Upper lobe of left lung (tissue), 6 donors: ENCODE results near the gene B4GALNT3. TPM values are rescaled to one million over a fixed set of nuclear protein-coding genes. Genes with fewer than 3 reads are reported as not detected.

Experiments
- ATAC-seq, 2 donors: fragments of 200-7000 bp; cut with Tn5 transposase; one replicate each; pipeline ENCODE4 v1.9.1; 2022; ENCODE audit warnings: mild to moderate bottlenecking in 2 of 2, moderate library complexity in 2 of 2; ENCODE audit not compliant: low FRiP score in 2 of 2
- DNase-seq, 2 donors: peaks; one replicate each; pipeline ENCODE4 v3.0.0-alpha.2; 2019 to 2020
- H3K27ac ChIP-seq, 4 donors: fragments of 200-600 bp; sonication (generic); one replicate each; pipeline ENCODE4 v1.5.1; 2016 to 2019
- H3K27me3 ChIP-seq, 4 donors: fragments of 200-600 bp; sonication (generic); one replicate each; pipeline ENCODE4 v1.5.1; 2017 to 2019
- H3K36me3 ChIP-seq, 4 donors: fragments of 200-600 bp; sonication (generic); one replicate each; pipeline ENCODE4 v1.5.1; 2016 to 2019
- H3K4me1 ChIP-seq, 4 donors: fragments of 200-600 bp; sonication (generic); one replicate each; pipeline ENCODE4 v1.5.1; 2018 to 2019
- H3K4me3 ChIP-seq, 4 donors: fragments of 200-600 bp; sonication (generic); one replicate each; pipeline ENCODE4 v1.5.1; 2017 to 2019; ENCODE audit warnings: mild to moderate bottlenecking in 2 of 4, moderate library complexity in 1 of 4
- H3K9me3 ChIP-seq, 4 donors: fragments of 200-600 bp; sonication (generic); one replicate each; pipeline ENCODE4 v1.5.1; 2018 to 2019
- EP300 ChIP-seq, 4 donors: sonication (generic); formaldehyde crosslinking; IDR thresholded peaks; one replicate each; pipeline ENCODE4 v1.5.1; 2017; ENCODE audit warnings: antibody characterized with exemption in 4 of 4, control low read depth in 2 of 4
- POLR2A ChIP-seq, 4 donors: fragments of 450-650 bp; IDR thresholded peaks; one replicate each; pipeline ENCODE4 v1.5.1; 2016 to 2017; ENCODE audit warnings: antibody characterized with exemption in 4 of 4, mild to moderate bottlenecking in 2 of 4
- POLR2AphosphoS5 ChIP-seq, 2 donors: sonication (generic); formaldehyde crosslinking; IDR thresholded peaks; one replicate each; pipeline ENCODE4 v1.5.1; 2017; ENCODE audit warnings: antibody characterized with exemption in 2 of 2
- WGBS, 2 donors: methylation state at CpG; one replicate each; pipeline ENCODE4 v1.1.5; 2017 to 2018; 5-methylcytosine and 5-hydroxymethylcytosine counted together
- total RNA-seq, 6 donors: library from RNA; depleted of rRNA in 4 of 6; stranded (reverse); fragments of >200 nt in 4 of 6; gene quantifications; one replicate each; pipeline versions ENCODE4 v1.1.0 to v1.2.1, GENCODE V29; 2016 to 2021
- TF ChIP-seq, protein P1 (sequence below), 6 experiments: fragments of 450-650 bp in 4 of 6; fragments of 200-600 bp in 2 of 6; sonication (generic) in 2 of 6; IDR thresholded peaks; one replicate each; pipeline ENCODE4 v1.5.1; 2016 to 2019; ENCODE audit warnings: antibody characterized with exemption in 6 of 6
- donor health status: DM: no; HTN: no; CAD: no; lungs with moderate emphysema.
- donor health status: DM: no; HTN: yes; CAD: no; lungs with severe emphysema.

Gene B4GALNT3
- total RNA-seq, 6 donors from 2014 or later = 22.2 to 36.0 (median 26.9) TPM

DNA sequence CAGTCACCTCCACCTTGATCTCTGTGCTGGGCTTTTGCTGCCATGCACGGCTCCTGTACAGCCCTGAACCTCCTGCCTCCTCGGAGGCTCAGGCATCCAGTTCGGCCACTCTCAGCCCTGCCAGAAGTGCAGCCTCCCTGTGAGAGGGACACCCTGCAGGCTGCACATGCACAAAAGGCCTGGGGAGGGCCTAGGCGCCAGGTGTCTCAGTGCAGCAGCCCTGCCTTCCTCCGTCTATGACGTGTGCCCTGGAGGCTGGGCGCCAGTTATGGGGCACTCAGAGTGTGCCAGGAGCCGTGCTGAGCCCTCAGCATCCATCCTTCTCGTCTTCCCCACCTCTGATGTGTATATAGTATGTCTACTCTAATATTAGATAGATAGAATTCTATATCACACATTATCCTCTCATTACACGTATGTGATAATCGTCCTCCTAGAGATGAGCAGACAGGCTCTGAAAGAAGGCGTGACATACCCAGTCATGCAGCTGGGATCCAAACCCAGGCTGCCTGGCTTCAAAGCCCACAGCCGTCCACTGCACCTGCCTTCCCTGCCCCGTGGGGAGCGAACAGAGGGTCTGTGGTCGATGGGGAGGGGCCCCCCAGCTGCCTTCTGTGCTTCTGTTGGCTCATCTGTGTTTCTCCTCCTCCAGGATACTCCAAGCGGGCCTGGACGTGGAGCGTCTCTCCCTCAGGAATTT lies 101.1 kb downstream of the B4GALNT3 start:
- no peaks in the 10 kb centered on the region for H3K9me3 ChIP-seq
- DNase-seq = no peak
- H3K36me3 ChIP-seq = no peaks in the 10 kb centered on the region
- no peak for ATAC-seq
- TF ChIP-seq POLR2A (IDR thresholded peaks at IDR 0.05) (no peak), POLR2AphosphoS5 (IDR thresholded peaks at IDR 0.05) (no peak), EP300 (IDR thresholded peaks at IDR 0.05) (no peak)
- TF ChIP-seq, protein P1, sequence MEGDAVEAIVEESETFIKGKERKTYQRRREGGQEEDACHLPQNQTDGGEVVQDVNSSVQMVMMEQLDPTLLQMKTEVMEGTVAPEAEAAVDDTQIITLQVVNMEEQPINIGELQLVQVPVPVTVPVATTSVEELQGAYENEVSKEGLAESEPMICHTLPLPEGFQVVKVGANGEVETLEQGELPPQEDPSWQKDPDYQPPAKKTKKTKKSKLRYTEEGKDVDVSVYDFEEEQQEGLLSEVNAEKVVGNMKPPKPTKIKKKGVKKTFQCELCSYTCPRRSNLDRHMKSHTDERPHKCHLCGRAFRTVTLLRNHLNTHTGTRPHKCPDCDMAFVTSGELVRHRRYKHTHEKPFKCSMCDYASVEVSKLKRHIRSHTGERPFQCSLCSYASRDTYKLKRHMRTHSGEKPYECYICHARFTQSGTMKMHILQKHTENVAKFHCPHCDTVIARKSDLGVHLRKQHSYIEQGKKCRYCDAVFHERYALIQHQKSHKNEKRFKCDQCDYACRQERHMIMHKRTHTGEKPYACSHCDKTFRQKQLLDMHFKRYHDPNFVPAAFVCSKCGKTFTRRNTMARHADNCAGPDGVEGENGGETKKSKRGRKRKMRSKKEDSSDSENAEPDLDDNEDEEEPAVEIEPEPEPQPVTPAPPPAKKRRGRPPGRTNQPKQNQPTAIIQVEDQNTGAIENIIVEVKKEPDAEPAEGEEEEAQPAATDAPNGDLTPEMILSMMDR (IDR thresholded peaks at IDR 0.05) = no peak
- 85 to 87% methylated on average over 15 to 19 of the region's 19 CpGs for WGBS, 2 donors
- no peak overlapping the region for H3K4me3 ChIP-seq
- peaks cover 7 to 21% (median 15%) of the 10 kb centered on the region in 4 donors for H3K4me1 ChIP-seq
- H3K27ac ChIP-seq = peak overlapping the region in 1 of 4 donors; percentile 82
- H3K27me3 ChIP-seq = no peaks in the 10 kb centered on the region

GRCh38 chr12:561391-561705 lies 101.6 kb downstream of the B4GALNT3 start:
- H3K27me3 ChIP-seq = no peaks in the 10 kb centered on the region
- no peaks in the 10 kb centered on the region for H3K9me3 ChIP-seq
- H3K36me3 ChIP-seq = no peaks in the 10 kb centered on the region
- DNase-seq (no peak), ATAC-seq (no peak)
- 94 to 95% methylated on average over 12 to 14 of the region's 14 CpGs for WGBS, 2 donors
- H3K4me3 ChIP-seq = no peak overlapping the region
- TF ChIP-seq EP300 (IDR thresholded peaks at IDR 0.05) = no peak
- TF ChIP-seq POLR2AphosphoS5 (IDR thresholded peaks at IDR 0.05) = no peak
- TF ChIP-seq, protein P1 (IDR thresholded peaks at IDR 0.05) = no peak
- no peak for TF ChIP-seq POLR2A (IDR thresholded peaks at IDR 0.05)
- H3K27ac ChIP-seq = peak overlapping the region in 2 of 4 donors; percentile 53 to 82
- peaks cover 7 to 21% (median 15%) of the 10 kb centered on the region in 4 donors for H3K4me1 ChIP-seq

DNA sequence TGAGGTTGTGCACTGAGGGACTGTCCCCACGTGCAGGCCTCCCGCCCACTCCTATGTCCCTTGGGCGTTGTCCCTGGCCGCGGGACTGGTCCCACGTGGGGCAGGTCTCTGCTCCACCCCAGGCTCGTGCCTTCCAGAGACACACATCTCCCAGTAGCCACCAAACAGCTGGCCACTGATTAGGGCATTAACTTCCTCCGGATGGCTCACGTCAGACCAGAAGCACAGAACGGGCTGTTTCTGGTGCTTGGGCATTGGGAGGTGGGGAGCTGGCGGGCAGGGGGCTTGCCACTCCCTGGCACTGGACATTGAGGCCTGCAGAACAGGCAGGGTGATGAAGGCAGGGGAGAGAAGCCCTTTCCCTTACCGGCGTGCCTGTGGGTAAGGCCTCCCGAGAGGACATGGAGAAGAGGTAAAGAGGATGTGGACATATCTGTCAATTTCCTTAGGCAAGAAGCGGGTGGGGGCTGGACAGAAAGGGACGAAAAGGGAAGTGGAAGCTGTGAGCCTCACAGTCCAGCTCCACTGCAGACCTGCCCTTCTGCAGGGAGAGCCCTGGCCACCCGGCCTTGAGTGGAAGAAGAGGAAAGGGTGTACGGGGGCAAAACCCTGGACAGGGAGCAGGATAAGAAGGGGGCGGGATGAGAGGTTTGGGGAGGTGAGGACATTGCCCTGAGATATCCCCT lies 102.3 kb downstream of the B4GALNT3 start:
- DNase-seq = peak in 1 of 2 donors; percentile 82
- Histone ChIP-seq H3K36me3 (no peaks in the 10 kb centered on the region), H3K27me3 (no peaks in the 10 kb centered on the region), H3K9me3 (no peaks in the 10 kb centered on the region), H3K4me3 (peak overlapping the region in 2 of 4 donors; percentile 26 to 33), H3K27ac (peak overlapping the region; percentile 53 to 82 (median 62)), H3K4me1 (peaks cover 7 to 21% (median 15%) of the 10 kb centered on the region in 4 donors)
- ATAC-seq = peak; percentile 63 to 71
- no peak for TF ChIP-seq EP300 (IDR thresholded peaks at IDR 0.05)
- peak in 1 of 4 donors; percentile 54 for TF ChIP-seq POLR2A (IDR thresholded peaks at IDR 0.05)
- TF ChIP-seq, protein P1 (IDR thresholded peaks at IDR 0.05) = no peak
- TF ChIP-seq POLR2AphosphoS5 (IDR thresholded peaks at IDR 0.05) = peak in 1 of 2 donors; percentile 42
- WGBS, 2 donors = 45 to 51% methylated on average over 17 to 19 of the region's 19 CpGs

- no peaks in the 10 kb centered on the region for H3K27me3 ChIP-seq
- ATAC-seq (no peak), DNase-seq (no peak)
- peak overlapping the region in 1 of 4 donors; percentile 33 for H3K4me3 ChIP-seq
- no peaks in the 10 kb centered on the region for H3K9me3 ChIP-seq
- TF ChIP-seq POLR2A (IDR thresholded peaks at IDR 0.05) (no peak), POLR2AphosphoS5 (IDR thresholded peaks at IDR 0.05) (no peak), EP300 (IDR thresholded peaks at IDR 0.05) (no peak)
- TF ChIP-seq, protein P1 (IDR thresholded peaks at IDR 0.05) = no peak
- WGBS, 2 donors = 83 to 87% methylated on average over 4 to 12 of the region's 12 CpGs
- H3K36me3 ChIP-seq = no peaks in the 10 kb centered on the region
- H3K4me1 ChIP-seq = peaks cover 7 to 21% (median 15%) of the 10 kb centered on the region in 4 donors
- peak overlapping the region in 3 of 4 donors; percentile 53 to 82 (median 53) for H3K27ac ChIP-seq
Observed at GRCh38 chr12:562634-563033, 102.9 kb downstream of the B4GALNT3 start.
